Endodermal cell (in vitro differentiated cells): ENCODE data around the gene STYXL2. TPM values are rescaled to one million over a fixed set of nuclear protein-coding genes. Genes with fewer than 3 reads are reported as not detected.

Experiments
- DNase-seq: peaks from one replicate; pipeline ENCODE4 v3.0.0-alpha.2; 2017
- H3K27ac ChIP-seq: 2 replicates; pipeline ENCODE4 v1.5.1; 2013; ENCODE audit warnings: mild to moderate bottlenecking, low read depth, low read length, moderate library complexity
- H3K27me3 ChIP-seq: 2 replicates; pipeline ENCODE4 v1.6.1; 2013; ENCODE audit warnings: mild to moderate bottlenecking, low read length, moderate library complexity; ENCODE audit not compliant: insufficient read depth, control insufficient read depth, poor library complexity, severe bottlenecking
- H3K36me3 ChIP-seq: 2 replicates; pipeline ENCODE4 v1.7.0; 2013; ENCODE audit warnings: mild to moderate bottlenecking, low read length, moderate library complexity; ENCODE audit not compliant: control insufficient read depth, insufficient read depth
- H3K4me1 ChIP-seq: one replicate; pipeline ENCODE4 v1.7.0; 2013; ENCODE audit warnings: low read length; ENCODE audit not compliant: control insufficient read depth, insufficient read depth
- H3K4me3 ChIP-seq: 2 replicates; pipeline ENCODE4 v1.5.1; 2013; ENCODE audit warnings: mild to moderate bottlenecking, low read length, moderate library complexity
- H3K9ac ChIP-seq: 2 replicates; pipeline ENCODE4 v1.6.1; 2013; ENCODE audit warnings: mild to moderate bottlenecking, low read length, moderate library complexity; ENCODE audit not compliant: poor library complexity, severe bottlenecking; ENCODE audit errors: extremely low read depth
- H3K9me3 ChIP-seq: 2 replicates; pipeline ENCODE4 v1.6.1; 2013; ENCODE audit warnings: mild to moderate bottlenecking, low read length, moderate library complexity; ENCODE audit not compliant: control insufficient read depth
- H3K27ac Mint-ChIP-seq: 2 replicates; pipeline ENCODE4 v1.8.0; 2020; ENCODE audit warnings: mixed read lengths
- H3K27me3 Mint-ChIP-seq: 2 replicates; pipeline ENCODE4 v1.8.0; 2021; ENCODE audit warnings: mild to moderate bottlenecking, mixed read lengths; ENCODE audit not compliant: insufficient read depth
- H3K36me3 Mint-ChIP-seq: 2 replicates; pipeline ENCODE4 v1.8.0; 2020; ENCODE audit warnings: low read depth, mixed read lengths
- H3K4me1 Mint-ChIP-seq: 2 replicates; pipeline ENCODE4 v1.8.0; 2020; ENCODE audit warnings: mixed read lengths
- H3K4me3 Mint-ChIP-seq: 2 replicates; pipeline ENCODE4 v1.8.0; 2020; ENCODE audit warnings: mild to moderate bottlenecking, moderate library complexity, mixed read lengths
- H3K9me3 Mint-ChIP-seq: 2 replicates; pipeline ENCODE4 v1.8.0; 2020; ENCODE audit warnings: mild to moderate bottlenecking, mixed read lengths
- CTCF ChIP-seq: fragments of 200-600 bp; sonication (generic); conservative IDR thresholded peaks from 2 replicates; pipeline ENCODE4 v1.5.0; 2021; ENCODE audit warnings: antibody characterized with exemption, mild to moderate bottlenecking
- WGBS, 2 experiments: methylation state at CpG; one replicate each; pipeline versions ENCODE4 v1.1.5 to v1.1.7; 2013; ENCODE audit warnings: missing lambda C conversion rate in 2 of 2, mixed read lengths in 1 of 2; ENCODE audit not compliant: insufficient coverage in 1 of 2, insufficient read length in 1 of 2; 5-methylcytosine and 5-hydroxymethylcytosine counted together
- total RNA-seq, 2 donors: library from RNA; stranded (reverse); fragmentation: NEBNext Ultra II Directional in 1 of 2; extraction: Animal tissue kit (Norgen Biotek cat#: 25700) in 1 of 2; gene quantifications; 2 replicates in 1 of 2; 3 replicates in 1 of 2; pipeline ENCODE4 v1.2.1, GENCODE V29; 2021

STYXL2 gene
- total RNA-seq, 2 donors from 2014 or later: 0.99 to 5.2 TPM

- Histone ChIP-seq H3K27ac (peak overlapping the region; percentile 39), H3K36me3 (no peaks in the 10 kb centered on the region), H3K4me3 (no peak overlapping the region), H3K9ac (no peak overlapping the region), H3K27me3 (no peaks in the 10 kb centered on the region), H3K9me3 (no peaks in the 10 kb centered on the region), H3K4me1 (no peaks in the 10 kb centered on the region)
- no peak overlapping the region for H3K27ac Mint-ChIP-seq
- TF ChIP-seq CTCF: peak; percentile 80
- H3K36me3 Mint-ChIP-seq: no peaks in the 10 kb centered on the region
- DNase-seq: peak; percentile 84
- peaks cover 7% of the 10 kb centered on the region for H3K4me1 Mint-ChIP-seq
- no peaks in the 10 kb centered on the region for H3K9me3 Mint-ChIP-seq
- no peak overlapping the region for H3K4me3 Mint-ChIP-seq
- H3K27me3 Mint-ChIP-seq: no peaks in the 10 kb centered on the region
- WGBS, 2 experiments: 49 to 58% methylated on average over 5 to 6 of the region's 6 CpGs
These were observed 36.6 kb upstream of the STYXL2 start for GRCh38 chr1:167057241-167057688.

GRCh38 chr1:167059045-167059808, 34.6 kb upstream of the STYXL2 start:
- DNase-seq: peak; percentile 94
- no peak overlapping the region for H3K27ac ChIP-seq
- H3K9me3 Mint-ChIP-seq: no peaks in the 10 kb centered on the region
- H3K36me3 Mint-ChIP-seq: no peaks in the 10 kb centered on the region
- no peak overlapping the region for H3K9ac ChIP-seq
- peaks cover 7% of the 10 kb centered on the region for H3K4me1 Mint-ChIP-seq
- no peak overlapping the region for H3K4me3 Mint-ChIP-seq
- H3K4me3 ChIP-seq: no peak overlapping the region
- H3K27ac Mint-ChIP-seq: no peak overlapping the region
- no peaks in the 10 kb centered on the region for H3K27me3 Mint-ChIP-seq
- peak; percentile 96 for TF ChIP-seq CTCF
- no peaks in the 10 kb centered on the region for H3K9me3 ChIP-seq
- no peaks in the 10 kb centered on the region for H3K27me3 ChIP-seq
- H3K4me1 ChIP-seq: no peaks in the 10 kb centered on the region
- no peaks in the 10 kb centered on the region for H3K36me3 ChIP-seq
- WGBS, 2 experiments: 27 to 32% methylated on average over 9 to 17 of the region's 17 CpGs

- Histone ChIP-seq H3K9ac (no peak overlapping the region), H3K27me3 (no peaks in the 10 kb centered on the region), H3K27ac (no peak overlapping the region), H3K4me1 (no peaks in the 10 kb centered on the region), H3K36me3 (no peaks in the 10 kb centered on the region), H3K9me3 (no peaks in the 10 kb centered on the region), H3K4me3 (no peak overlapping the region)
- no peak for DNase-seq
- H3K27me3 Mint-ChIP-seq: peaks cover 2% of the 10 kb centered on the region
- H3K27ac Mint-ChIP-seq: no peak overlapping the region
- no peaks in the 10 kb centered on the region for H3K9me3 Mint-ChIP-seq
- H3K36me3 Mint-ChIP-seq: no peaks in the 10 kb centered on the region
- H3K4me1 Mint-ChIP-seq: peaks cover 7% of the 10 kb centered on the region
- 79 to 100% methylated on average over 1 of the region's 1 CpG for WGBS, 2 experiments
- no peak for TF ChIP-seq CTCF
- H3K4me3 Mint-ChIP-seq: no peak overlapping the region
These were observed 34.1 kb upstream of the STYXL2 start for GRCh38 chr1:167059809-167060107.
